Dermis microvascular lymphatic vessel endothelial cell (primary cell): ENCODE data around the gene NCEH1. TPM values are rescaled to one million over a fixed set of nuclear protein-coding genes. Genes with fewer than 3 reads are reported as not detected.

ENCODE experiments used
- DNase-seq, 2 donors: peaks; one replicate each; pipeline versions ENCODE4 v3.0.0 to v3.0.0-alpha.2; 2010; ENCODE audit warnings: low read depth in 2 of 2
- total RNA-seq: library from RNA; depleted of rRNA; stranded (reverse); fragments of >200 nt; gene quantifications from 2 replicates; pipeline ENCODE4 v1.2.1, GENCODE V29; 2014

Gene NCEH1
- total RNA-seq, 1 donor from 2014 or later = 4.4 TPM

- DNase-seq = no peak
Measured at GRCh38 chr3:172647823-172648222, 63.0 kb downstream of the NCEH1 start.

GRCh38 chr3:172647080-172647479 lies 63.8 kb downstream of the NCEH1 start:
- DNase-seq = no peak

DNA sequence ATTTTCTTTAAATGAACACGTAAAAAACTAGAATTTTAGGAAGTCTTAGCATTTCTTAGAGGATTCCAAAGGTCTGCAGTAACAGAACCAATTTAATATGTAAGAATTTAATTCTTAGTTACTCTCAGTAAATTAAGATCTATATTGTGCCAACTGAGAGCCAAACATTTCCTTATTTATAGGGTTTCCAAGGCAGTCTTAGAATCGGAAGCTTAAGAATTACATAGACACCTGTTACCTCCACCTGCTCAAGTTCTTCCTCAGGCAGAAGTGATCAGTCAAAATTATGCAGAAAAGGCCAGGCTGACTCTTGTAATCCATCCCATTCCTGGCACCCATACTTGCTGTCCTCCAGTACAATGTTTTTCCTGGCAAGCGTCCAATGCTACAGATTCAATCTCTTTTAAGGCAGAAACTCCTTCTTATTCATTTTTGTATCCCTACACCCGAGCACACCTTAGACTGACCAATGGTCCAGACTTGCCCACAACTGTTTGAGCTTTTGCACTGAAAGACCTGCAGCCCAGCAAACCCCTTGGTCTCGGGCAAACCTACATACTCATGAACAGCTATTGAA lies 64.3 kb downstream of the NCEH1 start:
- peak in 1 of 2 donors; percentile 82 for DNase-seq

- no peak for DNase-seq
Measured at GRCh38 chr3:172644258-172644657, 66.6 kb downstream of the NCEH1 start.

DNA sequence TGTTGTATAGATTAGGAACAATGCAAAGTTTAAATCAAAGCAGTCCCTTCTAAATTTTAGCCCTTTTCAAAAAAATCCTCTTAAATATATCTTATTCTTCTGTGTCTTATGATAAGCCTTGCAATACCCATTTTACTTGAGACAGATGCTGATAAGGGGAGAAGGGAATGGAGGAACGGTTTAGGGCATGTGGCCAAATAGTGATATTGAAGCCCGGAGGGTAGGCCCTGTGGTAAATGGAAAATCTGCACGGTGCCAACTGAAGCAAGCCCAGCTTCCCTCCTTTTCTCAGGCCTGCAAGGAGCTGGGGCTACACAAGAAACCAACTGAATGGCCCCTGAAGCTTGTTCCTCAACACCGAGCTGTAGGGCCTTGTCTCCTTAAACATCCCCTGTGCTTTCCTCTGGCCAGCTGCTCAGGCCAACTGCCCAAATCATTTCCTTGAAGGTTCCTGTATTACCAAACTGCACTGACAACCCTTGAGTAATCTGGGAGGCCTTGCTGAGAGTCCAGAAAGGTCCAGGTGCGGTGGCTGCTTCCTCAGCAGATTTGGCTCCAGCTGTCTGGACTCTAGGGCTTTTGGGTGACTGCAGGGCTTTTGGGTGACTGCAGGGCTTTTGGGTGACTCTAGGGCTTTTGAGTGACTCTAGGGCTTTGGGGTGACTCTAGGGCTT lies 67.2 kb downstream of the NCEH1 start:
- no peak for DNase-seq

GRCh38 chr3:172641291-172641690 lies 69.6 kb downstream of the NCEH1 start:
- no peak for DNase-seq

GRCh38 chr3:172640751-172641150 lies 70.1 kb downstream of the NCEH1 start:
- DNase-seq = no peak

DNA sequence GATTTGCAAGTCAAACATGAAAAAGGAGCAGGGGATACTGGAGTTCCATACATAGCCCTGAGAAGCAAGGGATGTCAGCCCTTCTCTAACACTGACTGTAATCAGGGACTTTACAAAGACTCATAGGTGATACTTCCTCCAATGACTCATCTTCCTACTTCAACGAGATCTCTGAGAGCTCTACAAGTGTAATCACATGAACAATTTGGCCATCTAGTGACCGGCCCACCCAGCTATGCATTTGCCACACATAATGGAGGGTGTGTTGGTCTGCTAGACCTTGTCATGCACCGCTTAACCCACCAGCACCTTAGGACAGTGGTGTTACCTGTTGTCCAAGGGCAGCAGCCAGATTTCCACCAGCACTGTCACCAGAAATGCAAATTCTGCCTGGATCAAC lies 75.3 kb downstream of the NCEH1 start:
- DNase-seq = peak in 1 of 2 donors; percentile 84

DNA sequence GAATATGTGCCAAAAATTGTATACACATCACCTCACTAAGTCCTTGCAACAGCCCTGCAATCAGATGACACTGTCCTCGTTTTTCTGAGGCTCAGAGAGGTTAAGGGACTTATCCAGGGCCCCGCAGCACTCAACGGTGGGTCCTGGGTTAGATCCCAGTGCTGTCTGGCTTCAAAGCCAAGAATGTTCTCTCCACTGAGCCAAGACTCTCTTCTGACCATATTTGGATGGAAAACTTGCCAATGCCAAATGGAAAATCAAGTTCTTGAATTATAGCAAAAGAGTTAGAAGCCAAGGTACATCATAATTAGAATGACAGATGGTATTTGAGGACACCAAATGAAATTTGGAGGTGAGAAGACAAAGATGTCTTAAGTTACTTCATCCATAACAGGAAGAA lies 75.9 kb downstream of the NCEH1 start:
- DNase-seq = no peak

GRCh38 chr3:172630316-172630715 lies 80.6 kb downstream of the NCEH1 start:
- no peak for DNase-seq

DNA sequence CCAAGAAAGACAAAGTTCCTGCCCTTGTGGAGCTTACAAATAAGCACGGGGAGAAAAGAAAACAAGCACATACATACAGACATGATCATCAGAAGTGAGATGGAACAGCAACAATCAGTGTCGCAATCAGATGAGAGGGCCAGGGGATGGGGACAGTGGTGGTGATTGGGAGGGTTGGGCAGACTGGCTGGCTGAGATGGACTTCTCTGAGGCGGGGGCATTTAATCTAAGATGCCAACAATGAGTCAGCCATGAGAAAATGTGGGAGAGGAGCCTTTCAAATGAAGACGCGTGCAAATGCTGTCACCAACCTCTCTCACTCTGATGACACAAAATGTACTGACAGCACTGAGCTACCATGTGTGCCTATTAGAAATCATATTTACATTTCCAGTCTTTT lies 81.4 kb downstream of the NCEH1 start:
- peak in 1 of 2 donors; percentile 16 for DNase-seq

GRCh38 chr3:172627057-172627809 lies 83.6 kb downstream of the NCEH1 start:
- peak in 1 of 2 donors; percentile 49 for DNase-seq

GRCh38 chr3:172626021-172626640 lies 84.7 kb downstream of the NCEH1 start:
- DNase-seq = peak in 1 of 2 donors; percentile 31

GRCh38 chr3:172625404-172625803 lies 85.5 kb downstream of the NCEH1 start:
- peak in 1 of 2 donors; percentile 9 for DNase-seq

DNA sequence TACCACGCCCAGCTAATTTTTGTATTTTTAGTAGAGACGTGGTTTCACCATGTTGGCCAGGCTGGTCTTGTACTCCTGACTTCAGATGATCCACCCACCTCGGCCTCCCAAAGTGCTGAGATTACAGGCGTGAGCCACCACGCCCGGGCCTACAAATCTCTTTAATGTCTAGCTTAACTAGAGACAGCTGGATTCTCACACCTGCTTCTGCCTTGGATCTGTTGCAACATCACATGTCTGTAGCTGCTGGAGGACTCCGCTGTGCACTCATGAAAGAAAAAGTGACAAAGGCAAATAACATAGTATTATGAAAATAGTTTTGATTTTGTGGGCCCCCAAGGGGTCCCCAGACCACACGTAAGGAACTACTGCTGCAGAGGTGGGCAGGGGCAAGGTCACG lies 85.9 kb downstream of the NCEH1 start:
- no peak for DNase-seq

- peak; percentile 83 to 86 for DNase-seq
Measured at GRCh38 chr3:172622916-172623700, 87.8 kb downstream of the NCEH1 start.

DNA sequence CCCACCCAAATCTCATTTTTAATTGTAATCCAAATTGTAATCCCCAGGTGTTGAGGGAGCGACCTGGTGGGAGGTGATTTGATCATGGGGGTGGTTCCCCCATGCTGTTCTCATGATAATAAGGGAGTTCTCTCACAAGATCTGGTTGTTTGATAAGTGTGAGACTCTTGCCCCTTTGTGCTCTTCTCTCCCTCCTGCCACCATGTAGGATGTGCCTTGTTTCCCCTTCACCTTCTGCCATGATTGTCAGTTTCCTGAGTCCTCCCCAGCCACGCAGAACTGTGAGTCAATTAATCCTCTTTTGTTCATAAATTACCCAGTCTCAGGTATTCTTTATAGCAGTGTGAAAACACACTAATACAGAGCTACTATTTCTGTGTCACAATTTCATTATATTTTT lies 88.7 kb downstream of the NCEH1 start:
- DNase-seq = peak in 1 of 2 donors; percentile 54

- no peak for DNase-seq
Measured at GRCh38 chr3:172617976-172618375, 92.9 kb downstream of the NCEH1 start.

- DNase-seq = peak in 1 of 2 donors; percentile 29
Measured at GRCh38 chr3:172617013-172617706, 93.7 kb downstream of the NCEH1 start.

DNA sequence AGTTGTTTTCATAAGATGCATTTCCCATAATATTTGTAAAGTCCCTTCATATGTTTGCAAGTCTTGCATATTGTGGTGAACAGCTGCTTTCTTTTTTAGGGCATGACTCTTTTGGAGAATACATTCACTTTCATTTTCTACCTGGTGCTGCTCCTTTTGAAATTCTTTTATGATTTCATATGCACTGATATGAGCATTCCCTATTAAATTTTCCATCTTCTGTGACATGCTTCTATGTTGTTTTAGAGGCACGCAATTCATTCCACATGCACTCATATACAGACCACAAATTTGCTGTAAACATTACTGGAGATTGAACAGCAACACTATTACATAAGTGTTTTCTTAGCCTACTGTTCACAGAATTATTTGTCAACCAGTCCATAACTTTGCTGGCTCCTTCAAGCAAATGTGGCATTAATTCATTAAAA lies 94.8 kb downstream of the NCEH1 start:
- DNase-seq = no peak

- no peak for DNase-seq
Measured at GRCh38 chr3:172615296-172615695, 95.6 kb downstream of the NCEH1 start.
